H9 (cell line): ENCODE results near the gene CSMD2. TPM values are rescaled to one million over a fixed set of nuclear protein-coding genes. Genes with fewer than 3 reads are reported as not detected.

Experiments used
- DNase-seq: peaks from one replicate; pipeline ENCODE4 v3.0.0-alpha.2; 2017
- H2AFZ ChIP-seq: one replicate; pipeline ENCODE4 v1.6.1; 2013; ENCODE audit warnings: mild to moderate bottlenecking, low read length, control low read depth, moderate library complexity
- H2AK5ac ChIP-seq: 2 replicates; pipeline ENCODE4 v1.6.1; 2013; ENCODE audit warnings: low read length, control low read depth, mixed read lengths; ENCODE audit not compliant: insufficient read length
- H2BK120ac ChIP-seq: one replicate; pipeline ENCODE4 v1.6.1; 2013; ENCODE audit warnings: low read depth, mild to moderate bottlenecking, low read length, control low read depth, inconsistent platforms; ENCODE audit not compliant: poor library complexity, severe bottlenecking
- H2BK12ac ChIP-seq: 2 replicates; pipeline ENCODE4 v1.6.1; 2013; ENCODE audit warnings: low read length, control low read depth, mixed read lengths, low read depth; ENCODE audit not compliant: insufficient read length
- H2BK15ac ChIP-seq: 2 replicates; pipeline ENCODE4 v1.6.1; 2013; ENCODE audit warnings: low read depth, low read length, control low read depth
- H2BK20ac ChIP-seq: one replicate; pipeline ENCODE4 v1.6.1; 2013; ENCODE audit warnings: low read depth, mild to moderate bottlenecking, low read length, control low read depth, inconsistent platforms; ENCODE audit not compliant: poor library complexity, severe bottlenecking
- H2BK5ac ChIP-seq: 2 replicates; pipeline ENCODE4 v1.6.1; 2013; ENCODE audit warnings: low read length, control low read depth, mixed read lengths; ENCODE audit not compliant: insufficient read length
- H3K14ac ChIP-seq: 2 replicates; pipeline ENCODE4 v1.6.1; 2013; ENCODE audit warnings: low read length, control low read depth; ENCODE audit not compliant: insufficient read depth
- H3K18ac ChIP-seq: 2 replicates; pipeline ENCODE4 v1.6.1; 2013; ENCODE audit warnings: low read depth, mild to moderate bottlenecking, mixed read lengths, low read length, control low read depth; ENCODE audit not compliant: insufficient read length
- H3K23ac ChIP-seq: 2 replicates; pipeline ENCODE4 v1.6.1; 2013; ENCODE audit warnings: low read length, control low read depth, mixed read lengths, low read depth; ENCODE audit not compliant: insufficient read length
- H3K23me2 ChIP-seq: 2 replicates; pipeline ENCODE4 v1.6.1; 2013; ENCODE audit warnings: low read depth, mild to moderate bottlenecking, mixed read lengths, low read length, control low read depth; ENCODE audit not compliant: insufficient read length, poor library complexity, severe bottlenecking
- H3K27ac ChIP-seq: 2 replicates; pipeline ENCODE4 v1.5.1; 2013; ENCODE audit warnings: low read length, control low read depth, mixed read lengths, low read depth; ENCODE audit not compliant: insufficient read length
- H3K27me3 ChIP-seq: 2 replicates; pipeline ENCODE4 v1.6.1; 2013; ENCODE audit warnings: low read length, control low read depth, inconsistent platforms; ENCODE audit not compliant: insufficient read depth
- H3K4ac ChIP-seq: 2 replicates; pipeline ENCODE4 v1.6.1; 2013; ENCODE audit warnings: low read depth, mild to moderate bottlenecking, control low read depth, inconsistent platforms, low read length, moderate library complexity
- H3K4me1 ChIP-seq: 2 replicates; pipeline ENCODE4 v1.6.1; 2013; ENCODE audit warnings: low read length, control low read depth, inconsistent platforms; ENCODE audit not compliant: insufficient read depth
- H3K4me2 ChIP-seq: 2 replicates; pipeline ENCODE4 v1.6.1; 2013; ENCODE audit warnings: low read length, control low read depth, mixed read lengths; ENCODE audit not compliant: insufficient read length, insufficient read depth
- H3K56ac ChIP-seq: 2 replicates; pipeline ENCODE4 v1.6.1; 2013; ENCODE audit warnings: low read depth, mild to moderate bottlenecking, mixed read lengths, low read length, control low read depth; ENCODE audit not compliant: insufficient read length
- H3K79me1 ChIP-seq: 2 replicates; pipeline ENCODE4 v1.6.1; 2013; ENCODE audit warnings: low read depth, mild to moderate bottlenecking, moderate library complexity, low read length, control low read depth, inconsistent platforms; ENCODE audit not compliant: insufficient read depth, poor library complexity, severe bottlenecking
- H3K79me2 ChIP-seq: 2 replicates; pipeline ENCODE4 v1.6.1; 2013; ENCODE audit warnings: low read length, control low read depth, inconsistent platforms; ENCODE audit not compliant: insufficient read depth
- H3K9ac ChIP-seq: 2 replicates; pipeline ENCODE4 v1.6.1; 2013; ENCODE audit warnings: low read length, control low read depth, mixed read lengths; ENCODE audit not compliant: insufficient read length; ENCODE audit errors: extremely low read depth
- H3K9me3 ChIP-seq: one replicate; pipeline ENCODE4 v1.6.1; 2013; ENCODE audit warnings: low read depth, low read length, inconsistent platforms; ENCODE audit not compliant: control insufficient read depth
- H3T11ph ChIP-seq: one replicate; pipeline ENCODE4 v1.6.1; 2013; ENCODE audit warnings: mild to moderate bottlenecking, low read length, control low read depth, inconsistent platforms
- H4K20me1 ChIP-seq: one replicate; pipeline ENCODE4 v1.6.1; 2013; ENCODE audit not compliant: control insufficient read depth, insufficient read length, insufficient read depth
- H4K5ac ChIP-seq: 2 replicates; pipeline ENCODE4 v1.6.1; 2013; ENCODE audit warnings: low read depth, mild to moderate bottlenecking, mixed read lengths, low read length, control low read depth; ENCODE audit not compliant: insufficient read length
- H4K8ac ChIP-seq: replicated peaks from 2 replicates; pipeline ENCODE4 v1.6.1; 2013; ENCODE audit warnings: low read length, control low read depth, mixed read lengths, low read depth; ENCODE audit not compliant: insufficient read length
- H4K91ac ChIP-seq: 2 replicates; pipeline ENCODE4 v1.6.1; 2013; ENCODE audit warnings: low read depth, mild to moderate bottlenecking, moderate library complexity, mixed read lengths, low read length, control low read depth; ENCODE audit not compliant: insufficient read length
- H3K27ac Mint-ChIP-seq, 3 experiments: 2 replicates in 2 of 3; 3 replicates in 1 of 3; pipeline ENCODE4 v1.8.0; 2020 to 2021; ENCODE audit warnings: mixed read lengths in 3 of 3, mild to moderate bottlenecking in 1 of 3, moderate library complexity in 1 of 3
- H3K27me3 Mint-ChIP-seq: 2 replicates; pipeline ENCODE4 v1.8.0; 2021; ENCODE audit warnings: low read depth, mild to moderate bottlenecking, moderate library complexity, mixed read lengths
- H3K36me3 Mint-ChIP-seq, 3 experiments: 2 replicates in 2 of 3; 3 replicates in 1 of 3; pipeline ENCODE4 v1.8.0; 2020 to 2021; ENCODE audit warnings: low read depth in 3 of 3, mixed read lengths in 3 of 3; ENCODE audit not compliant: insufficient read depth in 1 of 3
- H3K4me1 Mint-ChIP-seq, 2 experiments: 2 replicates each; pipeline ENCODE4 v1.8.0; 2020; ENCODE audit warnings: mixed read lengths in 2 of 2
- H3K4me3 Mint-ChIP-seq, 2 experiments: 2 replicates in 1 of 2; 3 replicates in 1 of 2; pipeline ENCODE4 v1.8.0; 2020 to 2021; ENCODE audit warnings: mild to moderate bottlenecking in 2 of 2, mixed read lengths in 2 of 2, moderate library complexity in 1 of 2
- H3K9me3 Mint-ChIP-seq, 2 experiments: 2 replicates in 1 of 2; 3 replicates in 1 of 2; pipeline ENCODE4 v1.8.0; 2020; ENCODE audit warnings: mild to moderate bottlenecking in 2 of 2, mixed read lengths in 2 of 2, moderate library complexity in 1 of 2
- CTCF ChIP-seq: fragments of 200-600 bp; sonication (generic); conservative IDR thresholded peaks from 3 replicates; pipeline ENCODE4 v1.8.0; 2021; ENCODE audit warnings: antibody characterized with exemption, mild to moderate bottlenecking
- WGBS: extraction: QIAGEN DNeasy Blood & Tissue Kit; methylation state at CpG from one replicate; pipeline ENCODE4 v1.1.7; 2013; ENCODE audit warnings: missing lambda C conversion rate, low lambda C conversion rate, mixed read lengths; ENCODE audit not compliant: insufficient read length; ENCODE audit errors: extremely low coverage; 5-methylcytosine and 5-hydroxymethylcytosine counted together
- total RNA-seq: library from RNA; stranded (reverse); gene quantifications from 2 replicates; pipeline ENCODE4 v1.2.1, GENCODE V29; 2021

CSMD2 gene
- total RNA-seq, 1 experiment from 2014 or later, result 6.4 TPM

GRCh38 chr1:33745942-33746341 lies 419.1 kb downstream of the CSMD2 start:
- no peak for DNase-seq
- no peak for TF ChIP-seq CTCF
- Histone ChIP-seq H2BK5ac (no peak overlapping the region), H3K18ac (no peak overlapping the region), H2BK15ac (no peak overlapping the region), H3T11ph (no peak overlapping the region), H3K9ac (no peak overlapping the region), H3K23ac (no peak overlapping the region), H2BK20ac (no peak overlapping the region), H3K23me2 (no peaks in the 10 kb centered on the region), H3K9me3 (no peaks in the 10 kb centered on the region), H3K4ac (no peak overlapping the region), H2BK12ac (no peak overlapping the region), H3K79me2 (no peaks in the 10 kb centered on the region), H4K91ac (no peak overlapping the region), H3K56ac (no peak overlapping the region), H3K79me1 (no peaks in the 10 kb centered on the region), H2AK5ac (no peak overlapping the region), H4K8ac (no peak overlapping the region), H2BK120ac (no peak overlapping the region), H3K14ac (no peak overlapping the region), H3K4me2 (no peak overlapping the region), H4K20me1 (no peaks in the 10 kb centered on the region), H3K27ac (no peak overlapping the region), H2AFZ (no peak overlapping the region), H4K5ac (no peak overlapping the region), H3K27me3 (no peaks in the 10 kb centered on the region), H3K4me1 (peaks cover 2% of the 10 kb centered on the region; the same call in 1 of the 2 replicates)
- Mint-ChIP-seq H3K27ac (no peak overlapping the region), H3K36me3 (peaks cover 10 to 16% (median 13%) of the 10 kb centered on the region in 3 experiments; a peak in 5 of 7 replicates), H3K9me3 (no peaks in the 10 kb centered on the region), H3K4me3 (no peak overlapping the region), H3K27me3 (no peaks in the 10 kb centered on the region), H3K4me1 (peaks cover 0 to 4% of the 10 kb centered on the region in 2 experiments; a peak in 2 of 4 replicates)
- WGBS, result no CpG with 5 or more reads among the region's 4 CpGs
